ENCODE results near the gene ZBTB16. TPM values are rescaled to one million over a fixed set of nuclear protein-coding genes. Genes with fewer than 3 reads are reported as not detected.

The ZBTB16 gene
- total and polyA plus RNA-seq, 4 donors, result 8.9 to 140 (median 34.5) TPM

- 68% methylated on average over 6 of the region's 6 CpGs for WGBS
- H3K4me1 ChIP-seq (ENCODE audit: control insufficient read depth in 4 of 4, insufficient read depth in 4 of 4, low read length in 3 of 4), result peaks cover 36 to 78% (median 67%) of the 10 kb centered on the region in 4 donors
- H3K9me3 ChIP-seq (ENCODE audit: control insufficient read depth in 4 of 4, low read length in 3 of 4), result no peaks in the 10 kb centered on the region
- peak overlapping the region; percentile 28 to 40 for H3K27ac ChIP-seq (ENCODE audit: low read depth in 1 of 2, low read length in 2 of 2)
- no peaks in the 10 kb centered on the region for H3K27me3 ChIP-seq (ENCODE audit: control insufficient read depth in 4 of 4, insufficient read depth in 4 of 4, low read length in 3 of 4)
- no peak for DNase-seq (ENCODE audit: low spot score)
- TF ChIP-seq ZBTB33 (IDR thresholded peaks at IDR 0.05) (no peak), REST (IDR thresholded peaks at IDR 0.05) (peak; percentile 56), FOXA2 (IDR thresholded peaks at IDR 0.05) (no peak)
- H3K36me3 ChIP-seq (ENCODE audit: control insufficient read depth in 4 of 4, insufficient read depth in 3 of 4, low read depth in 1 of 4, low read length in 3 of 4), result peaks cover 0 to 9% (median 7%) of the 10 kb centered on the region in 4 donors
- H3K4me3 ChIP-seq (ENCODE audit: low read depth in 1 of 3, low read length in 3 of 3), result no peak overlapping the region
- H3K9ac ChIP-seq (ENCODE audit: low read depth in 1 of 2, low read length in 2 of 2), result no peak overlapping the region
Measured at GRCh38 chr11:114079511-114080065, 20.1 kb downstream of the ZBTB16 start.

- peaks cover 0 to 9% (median 4%) of the 10 kb centered on the region in 4 donors for H3K36me3 ChIP-seq (ENCODE audit: control insufficient read depth in 4 of 4, insufficient read depth in 3 of 4, low read depth in 1 of 4, low read length in 3 of 4)
- H3K9me3 ChIP-seq (ENCODE audit: control insufficient read depth in 4 of 4, low read length in 3 of 4), result no peaks in the 10 kb centered on the region
- H3K4me1 ChIP-seq (ENCODE audit: control insufficient read depth in 4 of 4, insufficient read depth in 4 of 4, low read length in 3 of 4), result peaks cover 36 to 76% (median 68%) of the 10 kb centered on the region in 4 donors
- H3K27me3 ChIP-seq (ENCODE audit: control insufficient read depth in 4 of 4, insufficient read depth in 4 of 4, low read length in 3 of 4), result no peaks in the 10 kb centered on the region
- no peak overlapping the region for H3K9ac ChIP-seq (ENCODE audit: low read depth in 1 of 2, low read length in 2 of 2)
- peak overlapping the region; percentile 28 to 40 for H3K27ac ChIP-seq (ENCODE audit: low read depth in 1 of 2, low read length in 2 of 2)
- no peak for DNase-seq (ENCODE audit: low spot score)
- H3K4me3 ChIP-seq (ENCODE audit: low read depth in 1 of 3, low read length in 3 of 3), result no peak overlapping the region
- TF ChIP-seq JUND (IDR thresholded peaks at IDR 0.05), result peak; percentile 89 to 94
- TF ChIP-seq HNF4A (conservative IDR thresholded peaks at IDR 0.05), result peak in 1 of 2 donors; percentile 26
- TF ChIP-seq RAD21 (IDR thresholded peaks at IDR 0.05), result peak in 1 of 2 donors; percentile 20
- TF ChIP-seq MAX (IDR thresholded peaks at IDR 0.05), result peak; percentile 71
- TF ChIP-seq YY1 (IDR thresholded peaks at IDR 0.05), result no peak
- WGBS, result 38% methylated on average over 5 of the region's 5 CpGs
Measured at GRCh38 chr11:114080219-114080618, 20.7 kb downstream of the ZBTB16 start.

GRCh38 chr11:114080769-114081168 is 21.3 kb downstream of the ZBTB16 start:
- H3K9me3 ChIP-seq (ENCODE audit: control insufficient read depth in 4 of 4, low read length in 3 of 4), result no peaks in the 10 kb centered on the region
- no peaks in the 10 kb centered on the region for H3K27me3 ChIP-seq (ENCODE audit: control insufficient read depth in 4 of 4, insufficient read depth in 4 of 4, low read length in 3 of 4)
- H3K4me1 ChIP-seq (ENCODE audit: control insufficient read depth in 4 of 4, insufficient read depth in 4 of 4, low read length in 3 of 4), result peaks cover 39 to 81% (median 73%) of the 10 kb centered on the region in 4 donors
- no peak overlapping the region for H3K4me3 ChIP-seq (ENCODE audit: low read depth in 1 of 3, low read length in 3 of 3)
- peaks cover 0 to 8% (median 4%) of the 10 kb centered on the region in 4 donors for H3K36me3 ChIP-seq (ENCODE audit: control insufficient read depth in 4 of 4, insufficient read depth in 3 of 4, low read depth in 1 of 4, low read length in 3 of 4)
- WGBS, result 85% methylated on average over 3 of the region's 3 CpGs
- no peak overlapping the region for H3K9ac ChIP-seq (ENCODE audit: low read depth in 1 of 2, low read length in 2 of 2)
- no peak for DNase-seq (ENCODE audit: low spot score)
- H3K27ac ChIP-seq (ENCODE audit: low read depth in 1 of 2, low read length in 2 of 2), result peak overlapping the region in 1 of 2 donors; percentile 28
- TF ChIP-seq ZBTB33 (IDR thresholded peaks at IDR 0.05), result no peak
- no peak for TF ChIP-seq RXRA (IDR thresholded peaks at IDR 0.05)
- no peak for TF ChIP-seq REST (IDR thresholded peaks at IDR 0.05)
- TF ChIP-seq HNF4A (conservative IDR thresholded peaks at IDR 0.05), result no peak
- TF ChIP-seq NR2F2 (IDR thresholded peaks at IDR 0.05), result no peak
- no peak for TF ChIP-seq ATF3 (IDR thresholded peaks at IDR 0.05)
- no peak for TF ChIP-seq JUND (IDR thresholded peaks at IDR 0.05)
- no peak for TF ChIP-seq FOXA1 (IDR thresholded peaks at IDR 0.05)

Measured in liver (tissue), 9 donors.